Measurements from ENCODE around the gene DISC1.

DISC1 gene

DNA sequence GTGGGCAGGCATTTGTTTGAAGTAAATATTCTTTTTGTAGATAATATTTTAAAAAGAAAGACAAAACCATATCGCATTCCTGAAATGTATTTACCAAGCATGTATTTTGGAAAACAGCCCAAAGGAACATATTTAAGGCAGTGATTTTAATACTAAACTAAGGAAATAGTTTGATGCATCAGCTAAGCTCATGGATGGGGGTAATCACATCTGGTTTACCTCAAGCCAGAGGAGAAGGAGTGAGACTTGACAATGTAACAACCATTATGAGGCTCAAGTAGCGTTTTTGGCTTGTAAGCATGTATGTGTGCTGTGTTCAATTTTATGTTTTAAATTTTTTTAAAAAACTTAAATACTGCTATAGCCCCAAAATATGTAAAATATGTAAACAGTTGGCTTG, 390.5 kb downstream of the DISC1 start:
- DNase-seq, result no peak

DNA sequence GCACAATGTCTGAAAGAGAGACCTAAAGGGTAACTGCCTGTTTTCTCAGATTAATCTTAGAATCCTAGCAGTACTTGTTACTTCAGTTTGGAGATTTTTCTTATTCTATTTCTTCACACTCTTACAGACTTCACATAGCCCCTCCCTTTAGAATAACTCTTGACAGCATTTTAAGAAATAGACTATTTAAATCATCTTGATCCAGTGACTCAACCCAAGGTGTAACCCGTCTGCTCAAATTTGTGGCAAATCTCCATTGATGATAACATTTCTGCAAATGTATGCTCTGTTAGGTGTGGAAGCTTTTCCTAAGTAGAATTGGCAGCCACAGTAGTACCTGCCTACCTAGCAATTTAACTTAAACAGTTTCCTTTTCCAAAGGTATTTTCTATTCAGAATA, 391.2 kb downstream of the DISC1 start:
- no peak for DNase-seq

DNA sequence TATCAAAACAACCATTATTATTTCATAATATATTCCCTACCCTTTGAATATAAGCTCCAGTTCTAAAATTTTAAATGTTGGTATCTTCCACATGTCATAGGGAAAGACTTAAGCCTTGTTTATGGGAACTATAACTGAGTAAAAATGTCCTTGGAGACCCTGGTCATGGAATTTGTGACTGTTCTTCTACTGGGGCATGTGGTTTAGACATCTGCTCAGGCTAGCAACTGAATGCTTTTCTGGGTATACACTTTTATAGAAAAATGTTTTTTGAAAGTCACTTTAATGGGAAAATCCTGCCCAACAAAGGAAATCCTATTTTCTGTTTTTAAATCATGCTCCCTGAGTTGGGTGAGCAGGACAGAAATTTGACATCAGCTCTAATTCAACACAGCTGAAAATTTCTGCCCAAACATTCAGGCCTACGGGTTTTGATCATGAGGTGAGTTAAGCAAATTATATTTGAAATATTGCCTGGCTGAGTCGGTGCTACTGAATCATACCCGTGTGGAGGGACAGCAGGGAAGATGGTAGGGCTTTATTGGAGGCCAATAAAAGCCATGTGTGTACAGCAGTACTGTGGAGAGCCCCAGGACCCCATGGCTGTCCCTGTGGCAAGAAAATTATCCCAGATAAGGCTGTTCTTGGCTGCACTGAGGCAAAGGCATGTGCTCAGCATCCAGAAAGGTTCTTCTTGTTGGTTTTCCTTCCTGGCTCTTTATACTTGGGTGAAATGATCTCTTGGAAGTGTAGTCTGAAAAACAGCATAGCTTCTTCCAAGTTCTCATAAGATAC, 391.8 kb downstream of the DISC1 start:
- no peak for DNase-seq

DNA sequence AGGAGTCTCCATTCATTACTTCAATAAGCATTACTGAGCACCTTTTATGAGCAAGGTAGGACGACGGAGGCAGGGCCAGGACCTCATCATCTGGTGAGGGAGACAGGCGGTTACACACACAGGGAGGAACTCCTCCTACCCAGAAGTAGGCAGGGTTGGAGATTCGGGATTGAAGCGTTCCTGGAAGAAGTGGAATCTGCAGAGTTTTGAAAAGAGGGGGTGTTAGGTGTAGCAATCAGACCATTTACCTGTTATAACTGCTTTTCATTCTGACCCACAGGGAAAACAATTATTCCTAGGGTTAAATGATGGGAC, 392.4 kb downstream of the DISC1 start:
- no peak for DNase-seq

DNA sequence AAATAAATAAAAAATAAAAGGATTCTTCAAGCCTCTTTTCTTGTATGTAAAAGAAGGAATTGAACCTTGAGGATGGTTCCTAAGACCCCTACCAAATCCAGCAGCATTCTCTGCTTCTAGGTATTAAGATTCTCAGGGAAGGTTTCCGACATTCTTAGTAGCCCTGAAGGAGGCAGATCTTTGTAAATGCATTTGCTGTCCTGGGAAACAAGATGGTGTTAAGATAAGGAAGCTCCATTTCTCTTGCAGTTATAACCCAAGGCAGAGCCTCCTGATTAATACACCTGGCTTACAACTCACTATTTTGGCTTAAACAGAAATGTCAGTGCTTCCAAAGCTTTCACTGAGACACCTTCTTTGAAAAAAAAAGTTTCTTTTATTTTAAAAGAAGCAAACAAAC, 393.8 kb downstream of the DISC1 start:
- DNase-seq, result no peak

DNA sequence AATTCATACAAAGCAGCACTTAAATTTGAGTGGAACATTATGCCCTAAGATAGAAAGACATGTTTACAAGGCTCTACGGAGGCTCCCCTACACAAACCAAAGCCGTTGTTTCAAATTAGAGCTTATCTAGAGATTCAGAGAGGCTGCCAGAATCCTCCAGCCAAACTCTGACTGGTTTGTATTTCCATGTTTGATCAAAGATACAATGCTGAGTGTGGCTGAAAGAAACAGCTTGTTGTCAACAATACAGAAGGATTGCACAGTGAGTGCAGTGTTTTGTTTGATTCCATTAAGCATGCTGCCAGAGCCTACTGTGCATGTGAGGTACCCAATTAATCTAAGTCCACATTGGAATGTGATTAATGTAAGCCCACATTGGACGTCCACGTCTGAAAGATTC, 402.7 kb downstream of the DISC1 start:
- no peak for DNase-seq

DNA sequence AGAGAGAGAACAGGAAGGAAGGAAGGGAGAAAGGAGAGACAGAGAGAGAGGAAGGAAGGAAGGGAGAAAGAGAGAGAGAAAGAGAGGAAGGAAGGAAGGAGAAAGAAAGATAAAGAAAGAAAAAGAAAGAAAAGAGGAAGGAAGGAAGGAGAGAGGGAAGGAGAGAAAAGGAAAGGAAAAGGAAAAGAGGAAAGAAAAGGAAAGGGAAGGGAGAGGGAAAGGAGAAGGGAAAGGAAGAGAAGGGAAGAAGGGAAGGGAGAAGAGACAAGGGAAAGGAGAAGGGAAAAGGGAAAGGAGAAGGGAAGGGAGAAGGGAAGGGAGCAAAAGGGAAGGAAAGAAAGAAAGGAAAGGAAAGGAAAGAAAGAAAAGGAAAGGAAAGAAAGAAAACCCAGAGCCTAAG, 404.6 kb downstream of the DISC1 start:
- DNase-seq, result no peak

DNA sequence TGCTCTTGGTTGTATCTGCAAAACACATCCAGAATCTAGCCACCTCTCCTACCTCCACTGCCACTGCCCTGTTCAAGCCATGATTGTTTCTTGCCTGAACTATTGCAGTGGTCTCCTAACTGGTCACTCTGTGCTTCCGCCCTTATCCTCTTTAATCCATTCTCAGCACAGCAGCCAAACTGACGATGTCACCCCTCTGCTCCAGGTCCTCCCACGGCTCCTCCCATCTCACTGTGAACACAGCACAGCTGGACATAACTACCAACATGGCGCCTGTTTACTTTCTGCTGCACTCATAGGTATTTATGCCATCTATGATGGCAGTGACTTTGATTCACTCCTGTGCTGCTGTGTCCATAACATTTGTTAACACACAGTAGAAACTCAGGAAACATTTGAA, 406.7 kb downstream of the DISC1 start:
- DNase-seq, result no peak

DNA sequence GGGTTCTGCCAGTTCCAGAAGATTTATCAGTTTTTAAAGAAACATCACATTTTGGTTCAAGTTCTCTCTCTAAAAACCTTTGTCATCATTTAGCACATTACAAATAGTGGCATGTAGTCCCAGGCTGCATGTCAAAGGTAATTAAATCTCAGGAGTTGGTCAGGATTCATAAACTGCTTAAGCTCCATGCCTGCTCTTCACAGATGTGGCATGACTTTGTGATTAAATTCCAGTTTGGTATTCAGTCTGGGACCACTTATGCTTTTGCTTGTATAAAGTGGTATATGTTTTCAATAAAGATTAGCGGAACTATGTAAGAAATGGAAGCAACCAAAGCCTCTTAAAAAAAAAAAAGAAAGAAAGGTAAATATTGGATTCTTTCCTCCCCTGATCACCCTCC, 408.0 kb downstream of the DISC1 start:
- DNase-seq, result peak; percentile 82

DNA sequence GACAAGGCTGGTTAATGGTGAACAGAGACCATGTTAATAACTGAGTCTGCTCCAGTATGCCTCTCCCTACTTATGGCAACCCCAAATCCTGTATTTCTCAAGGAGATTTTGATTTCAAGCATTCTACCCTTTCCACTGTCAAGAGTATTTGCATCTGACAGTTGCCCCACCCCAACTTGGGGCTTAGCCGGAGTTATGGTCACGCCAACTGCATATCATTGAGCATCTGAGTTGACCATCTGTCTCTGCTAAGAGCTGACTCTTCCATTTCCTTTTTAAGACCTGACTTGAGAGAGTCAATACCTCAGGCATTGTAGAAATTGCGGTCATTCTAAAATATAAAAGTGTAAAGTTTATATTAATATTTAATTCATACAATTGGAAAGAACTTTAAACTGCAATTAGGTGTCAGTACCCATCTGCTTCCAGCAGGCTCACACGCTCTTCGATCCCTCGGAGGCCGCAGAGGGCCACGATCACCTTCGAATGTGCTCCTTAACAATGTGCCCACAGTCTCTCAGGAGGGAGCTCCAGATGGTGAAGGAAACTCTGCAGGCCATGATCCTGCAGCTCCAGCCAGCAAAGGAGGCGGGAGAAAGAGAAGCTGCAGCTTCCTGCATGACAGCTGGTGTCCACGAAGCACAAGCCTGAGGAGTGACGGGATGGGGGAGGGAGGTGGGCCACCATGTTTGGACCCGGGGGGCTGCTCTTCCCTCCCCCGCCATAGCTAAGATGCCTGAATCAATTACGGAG, 409.8 kb downstream of the DISC1 start:
- DNase-seq, result peak; percentile 67

DNA sequence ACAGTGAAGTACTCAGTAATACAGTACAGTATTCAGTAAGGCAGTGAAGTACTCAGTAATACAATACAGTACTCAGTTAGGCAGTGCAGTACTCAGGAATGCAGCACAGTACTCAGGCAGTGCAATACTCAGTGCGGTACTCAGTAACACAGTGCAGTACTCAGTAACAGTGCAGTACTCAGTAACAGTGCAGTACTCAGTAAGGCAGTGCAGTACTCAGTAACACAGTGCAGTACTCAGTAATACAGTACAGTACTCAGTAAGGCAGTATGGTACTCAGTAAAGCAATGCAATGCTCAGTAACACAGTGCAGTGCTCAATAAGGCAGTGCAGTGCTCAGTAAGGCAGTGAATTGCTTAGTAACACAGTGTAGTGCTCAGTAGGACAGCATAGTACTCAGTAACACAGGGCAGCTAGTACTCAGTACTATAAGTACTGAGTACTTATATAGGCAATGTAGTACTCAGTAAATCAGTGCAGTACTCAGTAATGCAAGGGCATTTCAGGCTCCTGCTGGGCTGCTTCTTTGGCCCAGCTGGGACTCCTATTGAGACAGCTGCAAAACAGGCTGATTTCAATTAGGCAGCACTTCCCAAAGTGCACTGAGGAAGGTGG, 411.3 kb downstream of the DISC1 start:
- DNase-seq, result no peak

DNA sequence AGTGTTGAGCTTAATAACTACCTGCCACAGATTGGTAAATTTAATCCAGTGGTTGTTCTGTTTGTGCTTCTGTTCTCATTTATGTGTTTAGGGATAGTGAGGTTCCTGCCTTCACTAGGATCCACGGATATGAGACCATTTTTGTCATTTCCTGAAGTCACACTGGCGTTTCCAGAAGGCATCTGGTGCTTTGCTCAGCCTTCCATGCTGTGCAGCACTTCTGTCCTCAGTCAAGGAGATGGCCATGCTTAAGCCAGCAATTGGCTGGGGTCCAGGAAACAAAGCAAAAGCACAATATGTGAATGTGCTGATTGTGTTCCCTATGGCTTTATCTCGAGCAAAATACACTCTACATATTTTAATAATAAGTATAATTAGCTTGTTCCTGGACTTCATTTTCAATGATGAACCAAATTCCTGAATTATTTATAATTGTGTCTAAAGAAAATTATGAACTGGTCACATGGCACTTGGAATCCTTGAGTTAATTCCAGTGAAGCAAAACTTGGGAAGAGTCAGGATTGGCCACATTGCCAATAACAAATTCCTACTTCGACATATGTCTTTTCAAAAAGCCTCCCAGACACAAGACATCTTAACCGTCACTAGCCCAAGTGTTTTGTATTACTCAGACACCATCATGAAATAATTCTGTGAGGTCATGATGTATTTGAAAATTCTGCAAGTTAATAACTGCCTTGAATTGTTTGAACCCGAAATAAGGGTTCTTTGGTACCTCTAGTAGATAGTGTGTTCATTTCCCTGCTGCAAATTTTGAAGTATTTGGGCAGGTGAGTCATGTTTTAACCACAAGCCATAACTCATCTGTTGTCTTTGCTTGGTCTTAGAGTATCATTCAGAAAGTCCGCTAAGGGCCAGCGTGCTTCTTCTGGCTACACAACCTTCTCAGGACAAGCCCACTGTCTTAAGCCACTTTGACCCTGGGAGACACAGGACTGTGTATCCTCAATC, 412.4 kb downstream of the DISC1 start:
- peak; percentile 45 for DNase-seq

DNA sequence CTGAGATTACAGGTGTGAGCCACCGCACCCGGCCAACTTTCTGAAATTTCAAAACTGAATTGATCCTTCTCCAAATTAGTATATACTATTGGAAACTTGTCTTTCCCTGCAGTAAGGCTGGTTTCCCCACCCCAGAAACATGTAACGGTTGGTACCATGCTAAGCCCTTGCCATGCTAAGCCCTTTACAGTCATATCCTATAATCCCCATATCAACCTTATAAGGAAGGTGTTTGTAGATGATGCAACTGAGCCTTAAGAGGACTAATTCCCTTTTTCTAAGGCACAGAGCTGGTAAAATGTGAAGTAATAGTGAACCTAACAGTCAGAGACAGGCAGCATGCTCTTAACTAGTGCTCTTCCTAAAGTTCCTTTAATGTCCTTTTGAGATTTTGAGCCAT, 413.7 kb downstream of the DISC1 start:
- no peak for DNase-seq

DNA sequence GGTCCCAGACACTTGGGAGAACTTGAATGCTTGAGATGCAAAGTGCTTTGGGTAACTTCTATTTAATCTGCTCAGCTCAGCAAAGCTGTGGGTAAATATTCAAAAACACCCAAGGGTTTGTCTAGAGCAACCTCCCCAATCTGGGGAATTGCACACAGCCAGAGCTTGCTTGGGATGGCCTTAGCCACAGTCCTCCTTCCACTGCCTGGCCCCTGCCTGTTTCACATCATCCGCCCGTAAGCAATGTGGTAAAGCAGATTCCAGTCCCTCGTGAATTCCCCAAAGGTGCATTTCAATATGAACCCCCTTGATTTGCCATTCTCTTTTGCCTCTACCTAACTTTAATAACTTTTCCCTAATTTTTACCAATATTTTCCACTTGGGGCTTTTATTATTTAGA, 418.1 kb downstream of the DISC1 start:
- no peak for DNase-seq

DNA sequence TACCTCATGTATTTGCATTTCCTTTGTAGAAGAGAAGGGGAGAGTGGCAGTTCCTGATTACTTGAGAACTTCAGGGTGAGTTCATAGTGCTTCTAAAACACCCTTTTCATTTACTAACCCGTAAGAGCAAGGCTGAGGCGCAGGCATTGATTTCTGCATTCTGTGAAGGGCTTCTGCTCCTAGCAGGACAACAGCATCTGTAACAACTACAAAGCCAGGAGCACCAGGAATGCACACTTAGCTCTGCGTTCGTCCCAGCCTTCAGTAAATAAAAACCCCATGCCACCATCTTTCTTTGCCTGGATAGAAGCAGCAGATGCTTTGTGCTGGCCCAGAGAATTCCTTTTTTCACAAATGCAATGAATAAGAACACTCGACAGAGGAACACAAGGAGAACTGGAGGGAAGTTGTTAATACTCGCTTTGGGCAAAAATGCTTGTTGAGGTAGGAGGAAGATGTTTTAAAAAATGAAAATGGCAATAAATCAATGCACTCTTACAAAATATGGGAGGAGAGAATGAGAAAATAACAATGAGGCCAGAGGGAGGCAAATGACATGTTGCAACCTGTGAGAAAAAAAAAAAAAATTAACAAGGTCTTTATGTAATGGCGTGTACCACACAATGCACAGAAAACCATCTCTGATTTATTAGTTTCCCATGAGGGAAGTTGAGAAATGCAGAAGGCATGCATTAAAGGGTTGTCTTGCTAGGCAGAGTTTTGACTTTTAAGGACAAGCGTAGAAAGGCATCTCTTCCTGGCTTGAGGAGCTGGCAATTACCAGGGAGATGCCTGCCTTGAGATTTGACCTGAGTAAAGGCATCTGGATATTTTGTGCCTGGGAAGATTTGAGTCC, 418.8 kb downstream of the DISC1 start:
- DNase-seq, result no peak

DNA sequence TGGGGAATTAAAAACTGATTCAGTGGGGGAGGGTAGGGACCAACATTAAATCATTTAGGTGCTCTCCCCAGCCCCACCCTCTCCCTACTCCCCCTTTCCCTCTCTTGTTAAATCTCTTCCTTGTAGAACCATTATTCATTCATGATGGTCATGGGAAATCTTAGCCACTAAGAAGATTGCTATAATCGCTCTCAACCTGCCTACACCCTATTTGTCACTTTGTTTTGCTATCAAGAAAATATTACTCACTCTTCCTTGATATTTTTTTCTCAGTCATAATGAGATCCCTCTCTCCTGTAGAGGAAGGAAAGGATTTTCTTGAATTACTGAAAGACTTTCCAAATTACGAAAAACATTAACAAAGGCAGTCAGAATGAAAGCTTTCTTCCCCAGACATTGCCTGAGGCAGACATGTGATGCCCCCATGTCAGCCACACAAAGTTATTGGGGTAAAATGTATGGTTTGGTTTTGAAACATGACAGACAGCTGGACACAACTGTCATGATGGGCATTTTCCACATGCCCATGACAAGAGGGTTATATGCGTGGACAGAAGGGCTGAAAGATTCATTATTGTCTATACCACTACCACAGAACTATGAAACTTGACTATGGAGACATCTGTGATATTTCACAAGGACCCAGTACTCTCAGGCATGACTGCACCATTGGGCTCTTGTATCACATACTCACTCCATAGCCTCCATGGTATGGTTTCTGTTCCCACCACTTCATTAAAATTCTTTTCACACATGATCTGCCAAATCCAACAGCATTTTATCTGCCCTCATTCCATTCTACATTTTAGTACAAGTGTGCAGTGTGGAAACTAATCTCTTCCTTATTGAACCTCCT, 420.1 kb downstream of the DISC1 start:
- DNase-seq, result peak; percentile 25

DNA sequence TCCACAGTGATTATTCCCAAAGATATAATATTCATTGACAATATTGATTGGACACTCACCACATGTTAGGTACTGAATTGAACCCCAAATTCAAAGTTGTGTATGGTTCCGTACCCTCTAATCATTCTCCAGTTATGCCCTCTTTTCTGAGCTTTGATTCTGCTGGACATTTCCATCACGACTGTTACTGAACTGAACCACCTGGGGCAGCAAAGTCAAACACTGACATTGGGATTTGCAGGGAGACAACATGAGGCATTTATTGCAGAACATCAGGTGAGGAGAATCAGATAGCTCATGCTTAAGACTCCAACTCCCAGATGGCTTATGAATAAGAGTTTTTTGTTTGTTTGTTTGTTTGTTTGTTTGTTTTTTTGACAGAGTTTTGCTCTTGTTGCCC, 420.9 kb downstream of the DISC1 start:
- no peak for DNase-seq

DNA sequence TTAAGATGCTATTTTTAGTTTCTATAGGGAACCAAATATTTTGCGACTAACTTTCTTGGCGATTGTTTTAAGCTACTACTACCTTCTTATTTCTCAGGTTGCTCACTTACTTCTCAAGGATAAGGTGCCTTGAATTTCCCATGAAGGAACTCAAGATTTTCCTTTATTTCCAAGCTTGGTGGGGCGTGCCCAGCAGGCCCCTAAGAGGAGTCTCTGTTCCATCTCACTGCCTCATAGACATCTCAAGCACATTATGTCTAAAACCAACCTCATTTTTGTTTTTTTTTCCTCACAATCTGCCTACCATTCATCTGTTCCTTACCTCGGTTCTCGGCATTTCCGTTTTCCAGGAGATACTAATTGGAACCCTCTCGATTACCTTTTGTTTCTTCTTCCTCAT, 421.9 kb downstream of the DISC1 start:
- no peak for DNase-seq

DNA sequence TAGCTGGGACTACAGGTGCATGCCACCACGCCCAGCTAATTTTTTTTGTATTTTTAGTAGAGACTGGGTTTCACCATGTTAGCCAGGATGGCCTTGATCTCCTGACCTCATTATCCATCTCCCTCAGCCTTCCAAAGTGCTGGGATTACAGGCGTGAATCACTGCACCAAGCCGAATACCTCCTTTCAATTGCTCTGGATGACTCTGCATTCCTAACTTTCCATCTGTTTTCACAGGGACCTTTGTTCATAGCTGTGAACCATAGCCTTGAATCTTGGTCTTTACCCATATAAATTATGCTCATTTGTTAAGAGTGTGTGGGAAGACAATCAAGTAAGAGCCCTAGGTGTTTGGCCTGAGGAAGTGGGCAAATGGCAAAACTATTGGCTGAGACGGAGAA, 422.7 kb downstream of the DISC1 start:
- no peak for DNase-seq

DNA sequence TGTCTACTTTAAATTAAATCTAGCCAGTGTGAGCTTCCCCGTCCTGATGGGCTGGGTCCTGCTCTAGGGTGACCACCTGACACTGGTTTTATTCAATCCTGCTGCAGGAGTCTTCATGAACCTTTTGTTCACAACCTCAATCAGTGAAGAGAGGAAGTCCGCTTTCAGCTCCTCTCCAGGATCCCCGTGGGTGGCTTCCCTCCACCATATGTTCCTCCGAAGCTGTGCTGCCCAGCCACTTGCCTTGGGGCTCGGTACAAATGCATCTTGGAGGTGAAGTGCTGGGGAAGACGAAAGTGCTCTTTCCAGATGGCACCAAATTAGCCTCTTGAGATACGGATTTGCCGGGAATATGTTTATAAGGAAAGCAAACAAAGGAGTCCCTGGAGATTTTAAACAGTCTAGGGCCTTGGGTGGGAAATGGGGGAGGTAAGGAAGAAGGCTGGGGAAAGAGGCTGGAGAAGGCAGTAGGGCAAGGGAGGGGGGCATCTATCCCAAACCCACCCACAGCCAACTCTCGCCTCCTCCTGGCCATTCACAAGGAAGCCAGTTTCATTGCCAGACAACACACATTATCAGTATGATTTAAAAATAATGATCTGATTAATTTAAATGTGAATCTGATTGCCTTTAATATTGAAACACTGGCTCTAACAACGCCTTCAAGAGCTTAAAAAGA, 430.8 kb downstream of the DISC1 start:
- DNase-seq, result no peak

DNA sequence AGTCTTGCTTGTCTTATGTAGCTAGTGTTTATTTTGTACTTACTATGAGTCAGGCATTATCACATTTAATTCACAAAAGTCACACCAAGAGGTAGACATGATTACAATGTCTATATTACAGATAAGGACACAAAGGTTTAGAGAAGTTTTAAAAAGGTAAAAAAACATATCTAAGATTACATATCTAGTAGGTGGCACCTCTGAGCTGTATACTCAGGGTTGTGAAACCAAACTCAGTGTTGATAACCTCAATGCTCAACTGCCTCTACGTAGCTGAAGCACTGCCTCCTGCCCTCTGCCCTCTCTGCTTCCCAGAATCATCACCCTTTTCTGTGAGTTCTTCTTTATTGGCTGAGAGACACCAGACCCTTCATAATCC, 431.3 kb downstream of the DISC1 start:
- DNase-seq, result no peak

Measured in eye (tissue), 1 donor.